NB4 (cell line): ENCODE measurements around the gene IL1F10.
"Not testable (repeated sequence)": the region's sequence is repeated elsewhere in the genome, so short reads cannot be mapped to it uniquely, and the experiment has no call there.

Experiments used
- CTCF ChIP-seq: IDR thresholded peaks from one replicate; pipeline ENCODE4 v1.5.1; 2012; ENCODE audit warnings: low read depth, low read length
- MAX ChIP-seq: IDR thresholded peaks from 2 replicates; pipeline ENCODE4 v1.6.1; 2011; ENCODE audit warnings: low read depth, low read length
- MYC ChIP-seq: IDR thresholded peaks from 2 replicates; pipeline ENCODE4 v1.6.1; 2011; ENCODE audit warnings: low read depth, low read length
- POLR2A ChIP-seq: IDR thresholded peaks from 2 replicates; pipeline ENCODE4 v1.6.1; 2011; ENCODE audit warnings: mild to moderate bottlenecking; ENCODE audit not compliant: insufficient read length; ENCODE audit errors: extremely low read depth

GRCh38 chr2:113096842-113097618 is 29.3 kb downstream of the IL1F10 start:
- TF ChIP-seq POLR2A, CTCF, MYC, MAX: not testable (repeated sequence)
